Adrenal gland (tissue), 12 donors: ENCODE data around the gene ARL6. TPM values are rescaled to one million over a fixed set of nuclear protein-coding genes. Genes with fewer than 3 reads are reported as not detected.
A peak's percentile ranks its signal among the peaks of the same experiment; 100 is the strongest.

Experiments used
- DNase-seq, 7 donors: peaks; one replicate each; pipeline ENCODE4 v3.0.0-alpha.2; 2019 to 2020
- H3K27ac ChIP-seq, 5 donors: fragments of 200-600 bp; sonication (generic) in 4 of 5; 1 replicate in 3 of 5; 2 replicates in 2 of 5; pipeline versions ENCODE4 v1.5.1 to v1.8.0; 2016 to 2020; ENCODE audit warnings: mild to moderate bottlenecking in 1 of 5
- H3K27me3 ChIP-seq: fragments of 200-600 bp; 2 replicates; pipeline ENCODE4 v1.8.0; 2021
- H3K36me3 ChIP-seq, 2 donors: fragments of 200-600 bp; replicated peaks in 1 of 2; 1 replicate in 1 of 2; 2 replicates in 1 of 2; pipeline versions ENCODE4 v1.5.1 to v1.8.0; 2018 to 2022
- H3K4me1 ChIP-seq, 2 donors: fragments of 200-600 bp; replicated peaks in 1 of 2; 1 replicate in 1 of 2; 2 replicates in 1 of 2; pipeline versions ENCODE4 v1.5.1 to v1.8.0; 2018 to 2021
- H3K4me3 ChIP-seq, 4 donors: fragments of 200-600 bp; sonication (generic) in 3 of 4; one replicate each; pipeline ENCODE4 v1.5.1; 2016 to 2018
- H3K9me3 ChIP-seq, 3 donors: fragments of 200-600 bp; sonication (generic) in 1 of 3; replicated peaks in 1 of 3; 1 replicate in 2 of 3; 2 replicates in 1 of 3; pipeline versions ENCODE4 v1.5.1 to v1.8.0; 2016 to 2021
- POLR2A ChIP-seq, 2 donors: fragments of 450-650 bp; IDR thresholded peaks; one replicate each; pipeline ENCODE4 v1.6.1; 2017; ENCODE audit warnings: antibody characterized with exemption in 2 of 2, mild to moderate bottlenecking in 2 of 2, moderate library complexity in 1 of 2
- WGBS, 4 donors: extraction: QIAGEN DNeasy Blood & Tissue Kit in 2 of 4; methylation state at CpG; one replicate each; pipeline versions ENCODE4 v1.1.5 to v1.1.7; 2013 to 2017; 5-methylcytosine and 5-hydroxymethylcytosine counted together
- intact Hi-C, 2 donors: fragments of 100-400 bp; cut with DNase I; formaldehyde crosslinking; loops; one replicate each; pipeline versions ENCODE4 v1.14.1 to v1.15.0; 2022 to 2023
- polyA plus RNA-seq, 3 donors: library from polyadenylated mRNA; stranded (reverse); fragments of 200-250 nt in 2 of 3; fragments of 350-450 nt in 1 of 3; fragmentation: Illumina TruSeq in 1 of 3; extraction: RNeasy Lipid Tissue Mini Kit (QIAGEN cat#74804) in 1 of 3; gene quantifications; one replicate each; pipeline ENCODE4 v1.2.3, GENCODE V29; 2013 to 2014
- total RNA-seq, 9 donors: library from RNA; depleted of rRNA in 4 of 9; stranded (reverse); fragments of >200 nt in 4 of 9; fragments of 120-200 nt in 1 of 9; fragmentation: NEBNext Ultra II Directional in 1 of 9; extraction: Animal tissue kit (Norgen Biotek cat#: 25700) in 1 of 9; gene quantifications; one replicate each; pipeline versions ENCODE4 v1.1.0 to v1.2.4, GENCODE V29; 2013 to 2023
- TF ChIP-seq, protein P1 (sequence below), 6 experiments: fragments of 450-650 bp in 4 of 6; fragments of 200-600 bp in 2 of 6; sonication (generic) in 1 of 6; IDR thresholded peaks; 1 replicate in 5 of 6; 2 replicates in 1 of 6; pipeline versions ENCODE4 v1.5.1 to v1.8.0; 2016 to 2021; ENCODE audit warnings: antibody characterized with exemption in 6 of 6, mild to moderate bottlenecking in 2 of 6, moderate library complexity in 1 of 6
- donor health status: healthy with polysubstance abuse.
- donor health status: Bipolar disorder and iron deficiency.
- donor health status: DM: yes; HTN: yes; CAD: no.
- donor health status: DM: no; HTN: no; CAD: no.
- donor health status: DM: no; HTN: no; CAD: no.
- donor health status: DM: yes; HTN: yes; CAD: no.

Gene ARL6
- total and polyA plus RNA-seq, 12 donors: 3.1 to 9.9 (median 6.9) TPM

- H3K27me3 ChIP-seq: no peaks in the 10 kb centered on the region
- no peak overlapping the region for H3K4me3 ChIP-seq
- no peak overlapping the region for H3K27ac ChIP-seq
- no peaks in the 10 kb centered on the region for H3K4me1 ChIP-seq
- H3K9me3 ChIP-seq: no peaks in the 10 kb centered on the region
- TF ChIP-seq, protein P1, sequence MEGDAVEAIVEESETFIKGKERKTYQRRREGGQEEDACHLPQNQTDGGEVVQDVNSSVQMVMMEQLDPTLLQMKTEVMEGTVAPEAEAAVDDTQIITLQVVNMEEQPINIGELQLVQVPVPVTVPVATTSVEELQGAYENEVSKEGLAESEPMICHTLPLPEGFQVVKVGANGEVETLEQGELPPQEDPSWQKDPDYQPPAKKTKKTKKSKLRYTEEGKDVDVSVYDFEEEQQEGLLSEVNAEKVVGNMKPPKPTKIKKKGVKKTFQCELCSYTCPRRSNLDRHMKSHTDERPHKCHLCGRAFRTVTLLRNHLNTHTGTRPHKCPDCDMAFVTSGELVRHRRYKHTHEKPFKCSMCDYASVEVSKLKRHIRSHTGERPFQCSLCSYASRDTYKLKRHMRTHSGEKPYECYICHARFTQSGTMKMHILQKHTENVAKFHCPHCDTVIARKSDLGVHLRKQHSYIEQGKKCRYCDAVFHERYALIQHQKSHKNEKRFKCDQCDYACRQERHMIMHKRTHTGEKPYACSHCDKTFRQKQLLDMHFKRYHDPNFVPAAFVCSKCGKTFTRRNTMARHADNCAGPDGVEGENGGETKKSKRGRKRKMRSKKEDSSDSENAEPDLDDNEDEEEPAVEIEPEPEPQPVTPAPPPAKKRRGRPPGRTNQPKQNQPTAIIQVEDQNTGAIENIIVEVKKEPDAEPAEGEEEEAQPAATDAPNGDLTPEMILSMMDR (IDR thresholded peaks at IDR 0.05): peak; percentile 61 to 94 (median 87)
- no peak for TF ChIP-seq POLR2A (IDR thresholded peaks at IDR 0.05)
- intact Hi-C loops: loop anchor here in 1 of 2 donors (2.0 kb wide), 1 partner anchor 231 kb away; no protein-coding TSS in a partner anchor
- DNase-seq: peak in 2 of 7 donors; percentile 10 to 19
- no peaks in the 10 kb centered on the region for H3K36me3 ChIP-seq
Observed at GRCh38 chr3:97793420-97794019, 29.0 kb downstream of the ARL6 start.

DNA sequence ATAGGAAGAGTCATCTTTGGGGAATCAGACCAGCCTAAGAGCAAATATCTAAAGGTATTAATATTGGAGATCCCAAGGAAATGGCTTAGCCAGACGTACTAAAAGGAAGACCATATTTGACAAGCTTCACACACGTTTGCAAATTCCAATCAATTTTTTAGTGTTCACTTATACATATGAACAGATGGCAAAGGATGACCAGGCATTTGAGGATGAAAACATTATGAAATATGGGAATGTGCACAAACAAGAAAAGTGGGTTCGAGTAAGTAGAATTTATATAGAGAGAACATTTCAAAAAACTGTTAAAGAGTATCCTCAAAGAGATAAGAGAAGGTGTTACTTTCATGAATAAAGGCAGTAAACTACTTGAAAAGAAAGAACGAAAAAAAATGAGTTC is 31.4 kb downstream of the ARL6 start:
- intact Hi-C loops: no loop called here
- no peak for DNase-seq
- Histone ChIP-seq H3K27me3 (no peaks in the 10 kb centered on the region), H3K36me3 (no peaks in the 10 kb centered on the region), H3K27ac (no peak overlapping the region), H3K4me1 (no peaks in the 10 kb centered on the region), H3K9me3 (no peaks in the 10 kb centered on the region), H3K4me3 (no peak overlapping the region)
- WGBS, 4 donors: 88 to 95% (median 92%) methylated on average over 4 of the region's 4 CpGs
- TF ChIP-seq, protein P1 (IDR thresholded peaks at IDR 0.05): no peak
- no peak for TF ChIP-seq POLR2A (IDR thresholded peaks at IDR 0.05)

GRCh38 chr3:97804471-97804870 is 39.9 kb downstream of the ARL6 start:
- no peak for DNase-seq
- no peaks in the 10 kb centered on the region for H3K36me3 ChIP-seq
- intact Hi-C loops: no loop called here
- no peak overlapping the region for H3K4me3 ChIP-seq
- TF ChIP-seq, protein P1 (IDR thresholded peaks at IDR 0.05): no peak
- TF ChIP-seq POLR2A (IDR thresholded peaks at IDR 0.05): no peak
- H3K9me3 ChIP-seq: no peaks in the 10 kb centered on the region
- WGBS, 4 donors: 91 to 97% (median 95%) methylated on average over 3 of the region's 3 CpGs
- no peak overlapping the region for H3K27ac ChIP-seq
- no peaks in the 10 kb centered on the region for H3K27me3 ChIP-seq
- H3K4me1 ChIP-seq: no peaks in the 10 kb centered on the region

DNA sequence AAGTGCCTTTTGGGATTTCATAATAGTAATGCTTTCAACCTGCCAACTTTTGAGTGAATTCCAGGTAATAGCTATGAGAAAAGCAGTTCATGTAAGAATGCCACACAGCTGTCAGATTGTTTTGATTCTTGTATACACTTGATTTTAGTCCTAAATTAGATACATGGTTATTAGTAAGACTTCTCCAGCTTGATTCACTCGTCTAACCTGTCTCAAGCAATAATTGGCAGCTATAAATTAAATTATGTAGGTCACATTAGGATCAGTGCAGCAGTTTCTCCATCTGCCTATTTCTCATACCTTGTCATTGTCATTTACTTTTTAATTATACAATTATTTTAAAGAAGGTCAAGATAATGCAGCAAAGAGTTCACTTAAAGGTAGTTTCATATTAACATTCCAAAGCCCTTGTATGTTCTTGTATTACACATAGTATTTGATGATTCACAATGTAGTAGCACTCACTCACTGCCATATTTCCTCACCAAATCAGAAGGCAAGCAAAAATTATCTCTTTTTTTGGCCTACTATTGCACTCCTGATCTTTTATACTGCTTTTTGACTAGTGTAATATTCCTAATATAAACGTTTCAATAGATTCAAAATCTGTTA is 46.3 kb downstream of the ARL6 start:
- no peaks in the 10 kb centered on the region for H3K36me3 ChIP-seq
- no peak for DNase-seq
- H3K27me3 ChIP-seq: no peaks in the 10 kb centered on the region
- TF ChIP-seq, protein P1 (IDR thresholded peaks at IDR 0.05): no peak
- no peak for TF ChIP-seq POLR2A (IDR thresholded peaks at IDR 0.05)
- intact Hi-C loops: no loop called here
- H3K4me1 ChIP-seq: no peaks in the 10 kb centered on the region
- 53 to 63% (median 56%) methylated on average over 2 of the region's 2 CpGs for WGBS, 4 donors
- H3K4me3 ChIP-seq: no peak overlapping the region
- no peaks in the 10 kb centered on the region for H3K9me3 ChIP-seq
- H3K27ac ChIP-seq: no peak overlapping the region
